ENCODE results near the gene PPP1R16B.
A peak's percentile ranks its signal among the peaks of the same experiment; 100 is the strongest.
"Not testable (repeated sequence)": the region's sequence is repeated elsewhere in the genome, so short reads cannot be mapped to it uniquely, and the experiment has no call there.

The PPP1R16B gene

DNA sequence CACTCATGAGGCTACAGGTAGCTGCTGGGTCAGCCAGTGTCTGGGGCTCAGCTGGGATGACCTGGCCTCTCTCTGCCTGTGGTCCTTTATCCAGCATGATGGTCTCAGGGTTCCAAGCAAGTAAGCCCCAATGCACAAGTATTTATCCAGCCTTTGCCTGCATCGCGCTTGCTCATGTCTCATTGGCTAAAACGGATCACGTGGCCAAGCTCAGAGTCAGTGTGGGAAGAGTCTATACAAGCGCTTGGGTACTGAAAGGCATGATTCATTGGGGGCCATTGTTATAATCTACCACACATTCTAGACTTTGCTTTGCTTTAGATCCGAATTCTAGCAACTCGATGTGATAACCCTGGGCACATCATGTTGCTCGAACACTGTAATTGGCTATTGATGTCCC lies 48.3 kb downstream of the PPP1R16B start:
- no peak for DNase-seq (ENCODE audit: low read depth)

DNA sequence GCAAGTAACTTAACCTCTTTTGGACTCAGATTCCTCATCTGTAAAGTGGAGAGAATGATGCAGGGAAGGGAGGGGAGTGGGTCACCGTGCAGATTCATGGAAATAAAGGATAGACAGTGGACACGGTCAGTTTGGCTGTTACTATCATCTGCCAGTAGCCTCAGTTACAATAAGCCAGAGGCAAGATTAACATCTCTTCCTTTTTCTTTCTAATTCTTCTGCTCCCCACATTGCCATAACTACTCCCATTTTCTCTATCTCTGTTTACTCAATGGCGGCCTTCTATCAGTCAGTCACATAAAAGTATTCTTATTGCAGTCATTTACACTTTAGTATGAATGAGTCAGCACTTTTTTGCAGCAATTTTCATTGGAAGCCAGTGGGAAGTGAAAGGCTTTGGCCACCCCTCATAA lies 49.2 kb downstream of the PPP1R16B start:
- DNase-seq (ENCODE audit: low read depth) = no peak

GRCh38 chr20:38855356-38855755 lies 49.9 kb downstream of the PPP1R16B start:
- peak; percentile 13 for DNase-seq (ENCODE audit: low read depth)

GRCh38 chr20:38856570-38856969 lies 51.1 kb downstream of the PPP1R16B start:
- DNase-seq (ENCODE audit: low read depth) = no peak

GRCh38 chr20:38857703-38858102 lies 52.2 kb downstream of the PPP1R16B start:
- no peak for DNase-seq (ENCODE audit: low read depth)

DNA sequence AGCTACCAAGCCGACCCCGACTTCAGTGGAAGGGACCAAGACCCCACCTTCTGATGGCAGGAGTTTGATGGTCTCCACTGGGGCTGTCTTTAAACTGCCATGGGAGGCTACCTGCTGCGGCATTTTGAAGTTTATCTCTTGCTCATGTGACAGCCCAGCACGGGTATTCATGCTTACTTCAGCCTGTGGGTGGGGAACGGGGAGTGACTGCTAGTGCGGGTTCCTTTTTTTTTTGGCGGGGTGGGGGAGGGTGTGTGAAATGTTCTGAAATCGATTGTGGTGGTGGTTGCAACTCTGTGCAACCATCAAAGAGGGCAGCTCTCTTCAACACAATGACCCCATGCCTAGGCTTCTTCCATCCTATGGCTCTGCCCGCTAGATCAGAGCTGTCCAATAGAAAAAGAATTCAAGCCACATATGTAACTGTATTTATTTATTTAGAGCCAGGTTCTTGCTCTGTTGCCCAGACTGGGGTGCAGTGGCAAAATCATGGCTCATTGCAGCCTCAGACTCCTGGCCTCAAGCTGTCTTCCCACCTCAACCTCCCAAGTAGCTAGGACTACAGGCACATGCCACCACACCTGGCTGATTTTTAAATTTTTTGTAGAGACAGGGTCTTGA lies 53.7 kb downstream of the PPP1R16B start:
- no peak for DNase-seq (ENCODE audit: low read depth)

DNA sequence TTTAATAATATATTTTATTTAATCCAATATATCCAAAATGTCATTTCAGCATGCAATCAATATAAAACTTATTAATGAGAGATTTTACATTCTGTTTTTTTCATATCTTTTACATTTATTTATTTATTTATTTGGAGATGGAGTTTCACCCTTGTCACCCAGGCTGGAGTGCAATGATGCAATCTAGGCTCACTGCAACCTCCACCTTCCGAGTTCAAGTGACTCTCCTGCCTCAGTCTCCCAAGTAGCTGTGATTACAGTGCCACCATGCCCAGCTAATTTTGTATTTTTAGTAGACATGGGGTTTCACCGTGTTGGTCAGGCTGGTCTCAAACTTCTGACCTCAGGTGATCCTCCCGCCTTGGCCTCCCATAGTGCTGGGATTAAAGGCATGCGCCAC lies 54.4 kb downstream of the PPP1R16B start:
- DNase-seq (ENCODE audit: low read depth) = not testable (repeated sequence)

DNA sequence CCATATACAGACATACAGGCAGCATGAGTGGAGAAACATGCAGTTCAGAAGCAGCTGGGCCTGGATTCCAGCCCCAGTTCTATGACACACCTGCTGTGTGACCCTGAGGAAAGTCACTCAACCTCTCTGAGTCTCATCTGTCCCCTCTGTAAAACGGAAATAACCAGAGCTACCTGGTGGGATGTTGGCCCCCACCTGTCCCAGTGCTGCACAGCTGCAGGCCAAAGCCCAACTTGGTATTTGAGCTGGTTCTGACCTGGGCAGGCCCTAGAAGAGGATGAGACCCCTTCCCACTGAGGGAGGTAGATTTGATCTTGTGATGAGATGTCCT lies 55.5 kb downstream of the PPP1R16B start:
- DNase-seq (ENCODE audit: low read depth) = no peak

DNA sequence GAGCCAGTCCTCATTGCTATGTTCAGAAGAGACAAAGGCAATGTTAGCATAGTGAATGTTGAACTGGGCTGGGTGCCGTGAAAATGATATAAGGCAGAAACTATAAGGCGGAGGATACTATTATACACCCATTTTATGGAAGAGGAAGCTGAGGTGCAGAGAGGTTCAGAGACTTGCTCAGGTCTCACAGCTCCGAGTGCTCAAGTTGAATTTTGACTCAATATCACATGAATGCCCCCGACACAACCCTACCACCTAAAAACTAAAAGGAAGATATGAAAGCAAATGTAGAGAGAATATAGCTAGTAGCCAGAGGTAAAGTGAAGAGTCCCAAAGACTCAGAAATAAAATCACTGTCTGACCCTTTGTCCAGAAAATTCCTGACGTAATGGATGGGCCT lies 56.7 kb downstream of the PPP1R16B start:
- no peak for DNase-seq (ENCODE audit: low read depth)

DNA sequence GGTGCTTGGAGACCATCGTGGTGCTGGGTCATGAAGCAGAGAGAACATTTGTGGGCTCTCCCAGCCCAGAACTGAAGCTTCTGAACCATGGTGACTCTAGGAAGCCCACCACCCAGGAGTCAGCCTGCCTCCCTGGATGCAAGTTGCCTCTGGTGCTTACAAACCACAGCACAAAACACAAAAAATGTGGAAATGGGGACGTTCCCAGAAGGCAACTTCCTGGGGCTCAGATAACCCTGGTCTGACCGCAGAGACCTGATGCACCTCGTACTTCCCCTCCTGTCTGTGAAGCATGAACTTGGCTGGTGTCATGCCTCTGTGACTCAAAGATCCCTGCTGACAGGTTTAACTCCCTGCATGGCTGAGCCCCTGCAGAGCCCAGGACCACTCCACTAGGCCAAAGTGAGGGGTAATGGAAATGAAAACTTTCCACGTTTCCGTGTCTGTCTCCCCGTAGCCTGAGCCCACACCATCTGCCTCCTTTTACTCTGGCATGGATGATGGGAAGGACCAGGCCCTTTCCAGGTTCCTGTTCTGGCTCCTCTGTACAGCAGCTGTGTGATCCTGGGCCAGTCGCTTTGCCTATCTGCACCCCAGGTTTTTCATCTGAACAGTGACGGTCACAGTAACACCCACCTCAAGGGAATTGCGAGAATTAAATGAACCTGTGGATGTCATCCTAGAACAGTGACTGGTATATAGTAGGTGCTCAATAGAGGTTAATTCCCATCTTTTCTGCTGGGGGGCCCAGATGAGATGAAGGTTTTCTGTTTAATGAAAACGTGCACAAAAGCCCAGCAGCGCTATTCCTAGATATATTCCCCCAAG lies 57.7 kb downstream of the PPP1R16B start:
- DNase-seq (ENCODE audit: low read depth) = no peak

DNA sequence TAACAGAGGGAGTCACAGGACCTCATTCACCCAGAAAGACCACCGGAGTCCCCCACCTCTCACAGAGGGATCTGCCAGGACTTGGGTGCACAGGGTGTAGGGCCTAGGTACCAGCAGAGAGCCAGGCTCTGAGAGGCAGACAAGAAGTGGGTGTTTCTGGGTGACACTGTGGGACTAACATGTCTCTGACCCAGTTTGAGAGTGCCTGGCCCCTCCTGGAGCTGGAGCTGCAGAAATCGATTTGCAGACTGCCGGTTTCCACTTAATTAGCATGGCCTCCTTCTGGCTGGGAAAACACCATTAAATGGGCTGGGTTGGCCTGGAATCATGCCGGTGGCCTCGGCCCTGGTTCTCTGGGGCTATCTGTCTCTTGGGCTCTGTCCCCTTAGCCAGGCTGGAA lies 59.2 kb downstream of the PPP1R16B start:
- no peak for DNase-seq (ENCODE audit: low read depth)

GRCh38 chr20:38866265-38867061 lies 61.0 kb downstream of the PPP1R16B start:
- no peak for DNase-seq (ENCODE audit: low read depth)

DNA sequence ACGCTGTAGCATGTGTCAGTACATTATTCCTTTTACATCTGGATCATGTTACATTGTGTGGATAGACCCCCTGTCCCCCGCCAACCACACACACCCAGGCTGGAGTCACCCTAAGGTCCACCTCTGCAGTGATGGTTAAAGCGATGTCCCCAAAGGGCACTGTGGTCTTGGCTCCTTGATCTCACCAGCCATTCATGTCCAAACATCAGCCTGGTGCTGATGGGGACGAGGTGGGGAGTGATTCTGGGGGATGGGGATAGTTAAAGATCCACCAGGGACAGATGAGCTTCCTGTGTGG lies 61.5 kb downstream of the PPP1R16B start:
- DNase-seq (ENCODE audit: low read depth) = no peak

- no peak for DNase-seq (ENCODE audit: low read depth)
Observed at GRCh38 chr20:38870733-38871559, 65.4 kb downstream of the PPP1R16B start.

DNA sequence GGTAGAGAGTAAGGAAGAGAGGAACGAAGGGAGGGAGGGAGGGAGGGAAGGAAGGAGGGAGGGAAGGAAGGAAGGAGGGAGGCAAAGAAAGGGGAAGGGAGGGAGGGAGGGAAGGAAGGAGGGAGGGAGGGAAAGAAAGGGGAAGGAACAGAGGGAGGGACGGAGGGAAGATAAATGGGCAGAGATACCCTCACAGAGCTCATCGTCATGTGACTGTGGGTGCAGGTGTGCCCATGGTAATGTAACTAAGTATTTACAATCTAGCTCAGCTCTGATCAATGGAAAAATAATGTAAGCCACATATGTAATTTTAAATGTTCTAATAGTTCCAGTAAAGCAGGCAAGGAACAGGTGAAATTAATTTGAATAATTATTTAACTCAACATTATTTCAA lies 66.1 kb downstream of the PPP1R16B start:
- DNase-seq (ENCODE audit: low read depth) = no peak

- no peak for DNase-seq (ENCODE audit: low read depth)
Observed at GRCh38 chr20:38872036-38872435, 66.5 kb downstream of the PPP1R16B start.

DNA sequence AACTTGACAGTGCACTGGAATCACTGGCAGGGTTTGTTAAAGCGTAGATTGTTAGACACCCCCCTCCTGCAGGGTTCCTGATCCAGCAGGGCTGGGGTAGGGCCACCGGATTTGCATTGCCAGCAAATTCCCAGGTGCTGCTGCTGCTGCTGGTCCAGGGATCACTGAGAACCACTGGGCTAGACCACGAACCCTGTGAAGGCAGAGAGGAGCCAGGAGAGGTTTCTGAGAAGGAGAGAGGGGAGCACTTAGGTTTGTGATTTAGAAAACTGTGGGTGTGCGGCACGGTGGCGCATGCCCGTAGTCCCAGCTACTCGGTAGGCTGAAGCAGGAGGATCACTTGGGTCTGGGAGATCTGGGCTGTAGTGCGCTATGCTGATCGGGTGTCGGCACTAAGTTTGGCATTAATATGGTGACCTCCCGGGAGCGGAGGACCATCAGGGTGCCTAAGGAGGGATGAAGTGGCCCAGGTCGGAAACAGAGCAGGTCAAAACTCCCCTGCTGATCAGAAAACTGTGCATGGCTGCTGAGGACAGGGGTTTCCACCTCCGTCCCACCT lies 67.1 kb downstream of the PPP1R16B start:
- DNase-seq (ENCODE audit: low read depth) = no peak

- DNase-seq (ENCODE audit: low read depth) = no peak
Observed at GRCh38 chr20:38873050-38873581, 67.6 kb downstream of the PPP1R16B start.

GRCh38 chr20:38874460-38875174 lies 69.1 kb downstream of the PPP1R16B start:
- no peak for DNase-seq (ENCODE audit: low read depth)

DNA sequence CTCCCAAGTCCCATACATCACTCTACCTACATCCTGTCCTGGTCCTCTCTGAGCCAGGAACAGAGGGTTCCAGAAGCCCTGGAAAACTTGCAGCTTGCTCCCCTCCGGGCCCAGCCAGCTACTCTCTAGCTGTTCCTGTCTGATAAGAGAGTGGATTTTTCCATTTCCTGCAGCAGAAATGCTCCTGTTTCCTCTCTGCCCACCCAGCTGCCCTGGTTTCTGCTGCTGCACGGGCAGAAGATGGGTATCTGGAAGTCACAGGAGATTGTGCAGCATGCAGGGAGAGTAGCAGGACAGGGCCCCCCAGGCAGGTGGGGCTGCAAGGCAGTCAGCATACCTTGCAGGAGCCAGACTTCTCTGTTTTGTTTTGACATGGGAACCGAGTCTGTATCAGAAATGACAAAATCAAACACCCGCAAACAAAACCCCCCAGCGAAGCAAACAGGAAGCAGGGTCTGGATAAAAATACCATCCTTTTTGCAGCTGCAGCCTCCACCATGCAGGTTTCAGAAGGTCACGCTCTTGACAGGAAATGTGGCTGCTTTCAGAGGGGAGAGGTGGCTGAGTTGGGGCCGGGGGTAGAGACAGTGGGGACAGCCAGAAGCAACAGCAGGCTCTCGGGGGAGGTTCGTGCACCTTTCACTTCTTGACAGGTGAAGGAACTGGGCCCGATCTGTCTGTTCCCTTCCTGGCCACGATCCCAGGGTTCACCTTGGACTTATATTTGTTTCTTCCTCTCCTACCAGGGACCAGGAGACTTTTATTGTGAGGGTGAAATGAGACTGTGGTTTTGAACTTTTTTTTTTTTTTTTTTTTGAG lies 69.9 kb downstream of the PPP1R16B start:
- DNase-seq (ENCODE audit: low read depth) = no peak

Data from HS-5 (cell line).